GM12892 (cell line): ENCODE results near the gene PLCE1.

Source experiments
- POLR2A ChIP-seq: IDR thresholded peaks from 2 replicates; pipeline ENCODE4 v1.6.1; 2011; ENCODE audit warnings: low read depth, low read length, control low read depth
- POLR2AphosphoS5 ChIP-seq: IDR thresholded peaks from 2 replicates; pipeline ENCODE4 v1.6.1; 2011; ENCODE audit warnings: low read depth, low read length, control low read depth
- TAF1 ChIP-seq: IDR thresholded peaks from 2 replicates; pipeline ENCODE4 v1.6.1; 2011; ENCODE audit warnings: low read depth, mild to moderate bottlenecking, control low read depth, low read length, borderline replicate concordance

- TF ChIP-seq POLR2AphosphoS5 (no peak), POLR2A (no peak), TAF1 (no peak)
Observed at GRCh38 chr10:93968540-93968945, 25.2 kb upstream of the PLCE1 start.
